KOPT-K1 (cell line): Measurements from ENCODE around the gene MLANA.

Experiments
- H3K27ac ChIP-seq: fragments of 200-600 bp; sonication (generic); 2 replicates; pipeline ENCODE4 v1.5.1; 2016; ENCODE audit warnings: antibody characterized with exemption, mild to moderate bottlenecking, low read depth, low read length; ENCODE audit not compliant: poor library complexity, severe bottlenecking
- H3K36me3 ChIP-seq: fragments of 200-600 bp; sonication (generic); 2 replicates; pipeline ENCODE4 v1.5.1; 2017; ENCODE audit warnings: antibody characterized with exemption, mild to moderate bottlenecking, low read length, moderate library complexity; ENCODE audit not compliant: insufficient read depth
- H3K9me3 ChIP-seq: fragments of 200-600 bp; sonication (generic); 2 replicates; pipeline ENCODE4 v1.5.1; 2017; ENCODE audit warnings: antibody characterized with exemption, low read length, mild to moderate bottlenecking; ENCODE audit not compliant: insufficient read depth, poor library complexity, severe bottlenecking

Gene MLANA

GRCh38 chr9:5951686-5952211, 61.1 kb downstream of the MLANA start:
- Histone ChIP-seq H3K9me3 (no peaks in the 10 kb centered on the region), H3K27ac (no peak overlapping the region), H3K36me3 (no peaks in the 10 kb centered on the region)

DNA sequence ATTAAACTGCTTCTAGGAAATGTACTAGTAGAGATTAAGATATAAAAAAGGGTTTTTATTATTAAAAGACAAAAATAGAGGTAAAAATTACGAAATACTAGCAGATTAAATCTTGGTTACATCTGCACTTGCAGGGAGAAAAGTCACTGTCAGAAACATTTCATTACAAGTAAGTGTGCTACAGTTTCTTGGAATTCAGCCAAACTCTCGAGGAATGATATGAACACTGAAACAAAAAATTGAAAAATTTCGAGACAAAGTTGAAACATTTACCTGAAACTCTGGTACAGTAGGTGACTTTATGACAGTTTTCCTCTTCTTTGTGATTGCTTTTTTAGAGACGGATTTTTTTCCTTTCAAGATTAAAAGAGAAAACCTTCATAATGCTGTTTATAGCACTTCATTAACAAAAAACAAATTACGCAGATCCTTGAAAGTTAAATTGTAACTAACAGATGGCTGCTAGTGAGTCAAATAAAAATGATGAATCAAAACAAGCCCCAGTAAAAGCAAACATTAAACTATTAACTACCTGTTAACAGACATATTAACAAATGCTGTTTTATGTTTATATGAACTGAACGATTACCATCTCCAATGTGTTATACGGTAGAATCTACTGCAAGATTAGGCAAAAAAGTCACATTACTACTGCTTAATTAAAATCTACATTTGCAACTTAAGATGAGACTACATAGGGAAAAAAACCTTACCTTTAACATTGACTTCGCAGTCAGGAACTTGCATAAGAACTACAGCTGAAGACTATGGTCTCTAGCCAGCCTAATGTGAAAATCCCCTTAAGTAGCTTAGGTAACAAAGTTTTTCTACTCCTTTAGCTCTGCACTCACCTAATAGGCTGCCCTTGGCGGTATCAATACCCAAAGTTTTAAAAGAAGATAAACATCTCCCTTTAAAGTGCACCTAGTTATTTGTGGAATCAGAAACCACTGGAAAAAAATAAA, 63.3 kb downstream of the MLANA start:
- Histone ChIP-seq H3K9me3 (no peaks in the 10 kb centered on the region), H3K27ac (no peak overlapping the region), H3K36me3 (no peaks in the 10 kb centered on the region)

GRCh38 chr9:5957166-5957565, 66.5 kb downstream of the MLANA start:
- Histone ChIP-seq H3K9me3 (no peaks in the 10 kb centered on the region), H3K36me3 (no peaks in the 10 kb centered on the region), H3K27ac (no peak overlapping the region)

DNA sequence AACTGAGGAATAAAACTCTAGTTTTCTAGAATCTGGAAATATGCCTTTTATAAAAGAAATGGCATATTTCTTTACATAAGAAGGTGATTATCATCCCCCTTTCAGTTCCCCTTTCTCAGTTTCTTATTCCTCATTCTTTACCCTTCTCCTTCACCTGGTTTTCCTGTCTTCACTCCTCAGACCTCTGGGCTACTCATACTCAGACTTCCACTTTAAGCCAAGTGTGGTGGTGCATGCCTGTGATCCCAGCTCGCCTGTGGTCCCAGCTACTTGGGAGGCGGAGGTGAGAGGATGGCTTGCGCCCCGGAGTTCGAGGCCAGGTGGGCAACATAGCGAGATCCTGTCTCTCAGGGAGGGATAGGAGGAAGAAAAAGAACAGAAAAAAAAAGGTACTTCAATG, 67.6 kb downstream of the MLANA start:
- no peak overlapping the region for H3K27ac ChIP-seq
- H3K9me3 ChIP-seq: no peaks in the 10 kb centered on the region
- no peaks in the 10 kb centered on the region for H3K36me3 ChIP-seq
